Muscle layer of colon (tissue), 2 donors: Measurements from ENCODE around the gene SYT17.

Experiments used
- H3K27ac ChIP-seq: one replicate; pipeline ENCODE4 v1.7.0; 2013; ENCODE audit warnings: low read depth, mild to moderate bottlenecking, low read length, moderate library complexity
- H3K27me3 ChIP-seq, 2 donors: one replicate each; pipeline ENCODE4 v1.7.0; 2013; ENCODE audit warnings: low read length in 2 of 2, mild to moderate bottlenecking in 2 of 2; ENCODE audit not compliant: insufficient read depth in 2 of 2, control insufficient read depth in 1 of 2
- H3K36me3 ChIP-seq: one replicate; pipeline ENCODE4 v1.7.0; 2013; ENCODE audit warnings: mild to moderate bottlenecking, low read length; ENCODE audit not compliant: insufficient read depth
- H3K4me1 ChIP-seq: one replicate; pipeline ENCODE4 v1.7.0; 2013; ENCODE audit warnings: mild to moderate bottlenecking, low read length; ENCODE audit not compliant: insufficient read depth
- H3K4me3 ChIP-seq, 2 donors: one replicate each; pipeline ENCODE4 v1.7.0; 2013; ENCODE audit warnings: low read length in 2 of 2, low read depth in 1 of 2, mild to moderate bottlenecking in 1 of 2, moderate library complexity in 1 of 2
- H3K9ac ChIP-seq: one replicate; pipeline ENCODE4 v1.7.0; 2013; ENCODE audit warnings: low read length
- H3K9me3 ChIP-seq: one replicate; pipeline ENCODE4 v1.7.0; 2013; ENCODE audit warnings: mild to moderate bottlenecking, low read length
- donor health status: abdominal sarcoma.
- donor health status: Adenocarcinoma of cecum.

SYT17 gene

GRCh38 chr16:19165101-19165500, 2.9 kb upstream of the SYT17 start:
- no peaks in the 10 kb centered on the region for H3K9me3 ChIP-seq

GRCh38 chr16:19166500-19166899, 1.5 kb upstream of the SYT17 start:
- H3K27ac ChIP-seq, result no peak overlapping the region
- no peaks in the 10 kb centered on the region for H3K4me1 ChIP-seq
- H3K9ac ChIP-seq, result no peak overlapping the region
- no peak overlapping the region for H3K4me3 ChIP-seq
- H3K27me3 ChIP-seq, result peaks cover 0 to 15% of the 10 kb centered on the region in 2 donors
- no peaks in the 10 kb centered on the region for H3K9me3 ChIP-seq
- no peaks in the 10 kb centered on the region for H3K36me3 ChIP-seq

More at GRCh38 chr16:19165101-19165500, 2.9 kb upstream of the SYT17 start:
- no peak overlapping the region for H3K4me3 ChIP-seq
- no peaks in the 10 kb centered on the region for H3K4me1 ChIP-seq
- H3K27ac ChIP-seq, result no peak overlapping the region
- no peaks in the 10 kb centered on the region for H3K36me3 ChIP-seq
- no peak overlapping the region for H3K9ac ChIP-seq
- H3K27me3 ChIP-seq, result peaks cover 0 to 15% of the 10 kb centered on the region in 2 donors

GRCh38 chr16:19168371-19169081, 486 bp downstream of the SYT17 start:
- H3K4me3 ChIP-seq, result peak overlapping the region in 1 of 2 donors; percentile 39
- H3K9me3 ChIP-seq, result no peaks in the 10 kb centered on the region
- H3K9ac ChIP-seq, result no peak overlapping the region
- no peak overlapping the region for H3K27ac ChIP-seq
- H3K27me3 ChIP-seq, result peaks cover under 1 to 15% of the 10 kb centered on the region in 2 donors
- H3K4me1 ChIP-seq, result no peaks in the 10 kb centered on the region
- no peaks in the 10 kb centered on the region for H3K36me3 ChIP-seq

GRCh38 chr16:19169082-19169639, 1.1 kb downstream of the SYT17 start:
- Histone ChIP-seq H3K9ac (no peak overlapping the region), H3K4me3 (no peak overlapping the region), H3K4me1 (no peaks in the 10 kb centered on the region), H3K9me3 (peaks cover 4% of the 10 kb centered on the region), H3K36me3 (no peaks in the 10 kb centered on the region), H3K27ac (no peak overlapping the region), H3K27me3 (peaks cover 7 to 15% of the 10 kb centered on the region in 2 donors)

GRCh38 chr16:19170043-19170655, 2.1 kb downstream of the SYT17 start:
- Histone ChIP-seq H3K9me3 (peaks cover 4% of the 10 kb centered on the region), H3K4me3 (no peak overlapping the region), H3K36me3 (no peaks in the 10 kb centered on the region), H3K27ac (no peak overlapping the region), H3K4me1 (no peaks in the 10 kb centered on the region), H3K27me3 (peaks cover 8 to 15% of the 10 kb centered on the region in 2 donors), H3K9ac (no peak overlapping the region)

- peaks cover 4% of the 10 kb centered on the region for H3K9me3 ChIP-seq
- H3K4me3 ChIP-seq, result no peak overlapping the region
- no peaks in the 10 kb centered on the region for H3K36me3 ChIP-seq
- peaks cover 8 to 15% of the 10 kb centered on the region in 2 donors for H3K27me3 ChIP-seq
- H3K9ac ChIP-seq, result no peak overlapping the region
- no peak overlapping the region for H3K27ac ChIP-seq
- no peaks in the 10 kb centered on the region for H3K4me1 ChIP-seq
Measured at GRCh38 chr16:19172098-19172780, 4.2 kb downstream of the SYT17 start.

- no peak overlapping the region for H3K4me3 ChIP-seq
- no peaks in the 10 kb centered on the region for H3K4me1 ChIP-seq
- H3K27me3 ChIP-seq, result peaks cover 8 to 13% of the 10 kb centered on the region in 2 donors
- H3K27ac ChIP-seq, result no peak overlapping the region
- no peaks in the 10 kb centered on the region for H3K36me3 ChIP-seq
- no peak overlapping the region for H3K9ac ChIP-seq
- H3K9me3 ChIP-seq, result peaks cover 4% of the 10 kb centered on the region
Measured at GRCh38 chr16:19173059-19173458, 5.0 kb downstream of the SYT17 start.

- Histone ChIP-seq H3K27ac (no peak overlapping the region), H3K4me1 (no peaks in the 10 kb centered on the region), H3K9ac (no peak overlapping the region), H3K27me3 (peaks cover 6 to 8% of the 10 kb centered on the region in 2 donors), H3K4me3 (no peak overlapping the region), H3K36me3 (no peaks in the 10 kb centered on the region), H3K9me3 (peaks cover 4% of the 10 kb centered on the region)
Measured at GRCh38 chr16:19173649-19174383, 5.8 kb downstream of the SYT17 start.

- no peak overlapping the region for H3K4me3 ChIP-seq
- no peaks in the 10 kb centered on the region for H3K36me3 ChIP-seq
- peaks cover 0 to 8% of the 10 kb centered on the region in 2 donors for H3K27me3 ChIP-seq
- H3K9ac ChIP-seq, result no peak overlapping the region
- no peak overlapping the region for H3K27ac ChIP-seq
- no peaks in the 10 kb centered on the region for H3K4me1 ChIP-seq
- H3K9me3 ChIP-seq, result peaks cover 4% of the 10 kb centered on the region
Measured at GRCh38 chr16:19174478-19174877, 6.4 kb downstream of the SYT17 start.

GRCh38 chr16:19175492-19176262, 7.6 kb downstream of the SYT17 start:
- peaks cover 0 to 8% of the 10 kb centered on the region in 2 donors for H3K27me3 ChIP-seq
- no peak overlapping the region for H3K4me3 ChIP-seq
- H3K4me1 ChIP-seq, result no peaks in the 10 kb centered on the region
- no peak overlapping the region for H3K27ac ChIP-seq
- no peaks in the 10 kb centered on the region for H3K36me3 ChIP-seq
- H3K9me3 ChIP-seq, result peaks cover 4% of the 10 kb centered on the region
- no peak overlapping the region for H3K9ac ChIP-seq
